HUES48 (cell line): ENCODE data around the gene KATNA1.

Source experiments
- H3K27ac ChIP-seq: one replicate; pipeline ENCODE4 v1.7.0; 2013; ENCODE audit warnings: low read depth, low read length, inconsistent platforms
- H3K27me3 ChIP-seq: 2 replicates; pipeline ENCODE4 v1.6.1; 2013; ENCODE audit warnings: mild to moderate bottlenecking, low read length; ENCODE audit not compliant: control insufficient read depth, insufficient read depth
- H3K36me3 ChIP-seq: 2 replicates; pipeline ENCODE4 v1.6.1; 2013; ENCODE audit warnings: low read length; ENCODE audit not compliant: control insufficient read depth, insufficient read depth
- H3K4me1 ChIP-seq: 2 replicates; pipeline ENCODE4 v1.6.1; 2013; ENCODE audit warnings: mild to moderate bottlenecking, low read length; ENCODE audit not compliant: control insufficient read depth, insufficient read depth
- H3K4me3 ChIP-seq: 2 replicates; pipeline ENCODE4 v1.5.1; 2013; ENCODE audit warnings: mild to moderate bottlenecking, low read depth, low read length
- H3K9ac ChIP-seq: 2 replicates; pipeline ENCODE4 v1.6.1; 2013; ENCODE audit warnings: mild to moderate bottlenecking, low read depth, low read length, moderate library complexity
- H3K9me3 ChIP-seq: 2 replicates; pipeline ENCODE4 v1.6.1; 2013; ENCODE audit warnings: low read length; ENCODE audit not compliant: control insufficient read depth, insufficient read depth

The KATNA1 gene

DNA sequence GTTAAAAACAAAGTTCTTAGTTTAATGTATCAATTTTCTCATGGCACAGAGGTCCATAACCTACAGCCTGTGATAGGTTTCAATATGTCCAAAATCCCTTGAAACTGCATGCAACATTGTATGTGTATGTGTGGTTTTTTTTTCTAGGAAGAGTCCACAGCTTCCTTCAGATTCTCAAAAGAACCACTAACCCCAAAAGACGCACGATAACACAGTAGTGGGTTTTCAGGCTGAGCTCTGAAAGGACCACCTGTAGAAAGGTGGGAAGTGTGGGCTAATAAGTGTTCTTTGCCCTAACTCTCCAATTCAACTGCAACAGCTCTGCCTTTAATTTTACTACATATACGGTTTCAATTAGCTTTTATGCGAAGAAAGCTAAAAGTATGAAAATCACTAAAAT is 11.5 kb upstream of the KATNA1 start:
- H3K27ac ChIP-seq, result no peak overlapping the region
- no peak overlapping the region for H3K9ac ChIP-seq
- no peaks in the 10 kb centered on the region for H3K27me3 ChIP-seq
- H3K36me3 ChIP-seq, result peaks cover 59% of the 10 kb centered on the region
- no peak overlapping the region for H3K4me3 ChIP-seq
- H3K9me3 ChIP-seq, result no peaks in the 10 kb centered on the region
- no peaks in the 10 kb centered on the region for H3K4me1 ChIP-seq

DNA sequence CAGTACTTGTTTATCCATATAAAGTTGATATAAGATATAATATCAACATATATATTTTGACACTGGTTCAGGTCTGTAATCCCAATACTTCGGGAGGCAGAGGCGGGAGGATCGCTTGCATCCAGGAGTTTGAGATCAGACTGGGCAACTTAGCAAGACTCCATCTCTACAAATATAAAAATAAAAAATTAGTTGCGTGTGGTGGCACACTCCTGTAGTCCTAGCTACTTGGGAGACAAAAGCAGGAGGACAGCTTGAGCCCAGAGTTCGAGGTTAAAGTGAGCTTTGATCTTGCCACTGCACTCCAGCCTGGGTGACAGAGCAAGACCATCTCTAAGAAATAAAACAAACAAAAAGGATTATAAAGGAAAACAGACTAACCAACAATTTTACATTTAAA is 8.9 kb upstream of the KATNA1 start:
- Histone ChIP-seq H3K27me3 (no peaks in the 10 kb centered on the region), H3K9ac (no peak overlapping the region), H3K4me3 (no peak overlapping the region), H3K4me1 (no peaks in the 10 kb centered on the region), H3K36me3 (peaks cover 35% of the 10 kb centered on the region), H3K27ac (no peak overlapping the region), H3K9me3 (no peaks in the 10 kb centered on the region)

DNA sequence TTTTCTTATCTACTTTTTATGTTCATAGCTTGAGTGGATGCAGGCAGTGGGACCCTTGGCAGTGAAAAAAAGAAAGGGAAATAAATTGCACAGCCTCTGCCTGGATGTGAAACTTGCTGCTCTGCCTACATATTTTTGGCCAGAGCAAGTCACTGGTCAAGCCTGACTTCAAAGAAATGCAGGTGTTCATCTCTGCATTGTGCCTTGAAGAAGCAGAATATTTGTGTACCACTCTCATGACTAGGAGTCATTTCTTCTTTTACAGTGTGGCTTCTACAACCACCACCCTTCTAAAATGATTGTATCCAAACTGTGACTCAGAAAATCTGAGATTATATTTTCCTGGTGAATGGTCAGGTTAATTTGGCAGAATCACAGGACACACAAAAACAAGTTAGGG is 2.5 kb upstream of the KATNA1 start:
- no peaks in the 10 kb centered on the region for H3K27me3 ChIP-seq
- no peak overlapping the region for H3K27ac ChIP-seq
- H3K4me3 ChIP-seq, result no peak overlapping the region
- peaks cover 6% of the 10 kb centered on the region; the same call in 1 of the 2 replicates for H3K4me1 ChIP-seq
- H3K36me3 ChIP-seq, result no peaks in the 10 kb centered on the region
- H3K9ac ChIP-seq, result no peak overlapping the region
- no peaks in the 10 kb centered on the region for H3K9me3 ChIP-seq

DNA sequence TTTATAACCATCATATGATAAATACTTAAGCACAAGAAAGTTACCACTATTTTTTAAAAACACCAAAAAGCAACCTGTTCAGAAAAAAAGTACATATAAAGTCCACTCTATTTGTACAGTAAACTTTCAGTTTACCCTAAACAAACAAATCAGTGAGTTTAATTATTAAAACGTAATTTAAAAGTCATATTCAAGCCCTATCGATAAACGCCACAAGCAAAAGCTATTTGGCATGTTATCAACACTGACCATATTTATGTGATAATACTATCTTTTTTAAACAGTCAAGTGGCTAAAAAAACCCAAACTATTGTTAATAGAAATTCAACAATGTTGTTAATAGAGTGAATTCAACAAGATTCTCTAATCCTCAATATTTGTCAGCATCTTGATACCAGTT is 1.9 kb downstream of the KATNA1 start:
- Histone ChIP-seq H3K4me1 (peaks cover 6% of the 10 kb centered on the region; the same call in 1 of the 2 replicates), H3K27me3 (no peaks in the 10 kb centered on the region), H3K27ac (no peak overlapping the region), H3K9me3 (no peaks in the 10 kb centered on the region), H3K4me3 (peak overlapping the region; percentile 87), H3K9ac (0 out of 2 replicates have a peak overlapping the region, but pooled peaks have one; percentile 41), H3K36me3 (no peaks in the 10 kb centered on the region)

DNA sequence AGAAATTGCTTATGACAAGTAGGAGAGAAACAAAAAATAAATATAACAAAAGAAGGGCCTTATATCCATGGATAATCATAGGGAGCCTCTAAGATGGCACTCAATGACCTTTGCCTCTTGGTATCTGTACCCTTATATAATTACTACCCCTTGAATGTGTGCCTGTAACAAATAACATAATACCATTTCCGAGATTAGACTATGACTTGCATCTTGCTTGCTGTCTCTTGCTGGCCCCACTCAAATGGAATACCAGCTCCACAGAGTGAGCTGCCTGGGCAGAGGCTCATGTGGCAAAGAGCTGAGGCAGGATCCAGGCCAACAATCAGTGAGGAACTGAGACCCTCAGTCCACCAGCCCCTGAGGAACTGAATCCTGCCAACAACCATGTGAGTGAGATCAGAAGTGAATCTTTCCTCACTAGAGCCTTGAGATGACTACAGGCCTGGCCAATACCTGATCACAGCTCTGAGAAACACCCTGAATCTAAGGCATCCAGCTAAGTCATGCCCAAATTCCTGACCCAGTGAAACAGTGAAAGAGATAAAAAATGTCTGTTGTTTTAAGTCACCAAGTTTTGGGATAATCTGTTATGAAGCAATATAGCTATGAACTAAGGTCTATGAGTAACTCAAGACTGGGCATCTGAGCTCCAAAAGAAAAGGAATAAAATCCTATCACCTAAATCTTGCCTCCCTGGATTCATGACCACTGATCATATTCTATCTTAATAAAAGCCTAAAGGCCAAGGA is 5.5 kb downstream of the KATNA1 start:
- H3K4me3 ChIP-seq, result no peak overlapping the region
- no peaks in the 10 kb centered on the region for H3K9me3 ChIP-seq
- H3K36me3 ChIP-seq, result no peaks in the 10 kb centered on the region
- H3K9ac ChIP-seq, result no peak overlapping the region
- H3K4me1 ChIP-seq, result peaks cover 6% of the 10 kb centered on the region; the same call in 1 of the 2 replicates
- no peaks in the 10 kb centered on the region for H3K27me3 ChIP-seq
- no peak overlapping the region for H3K27ac ChIP-seq

DNA sequence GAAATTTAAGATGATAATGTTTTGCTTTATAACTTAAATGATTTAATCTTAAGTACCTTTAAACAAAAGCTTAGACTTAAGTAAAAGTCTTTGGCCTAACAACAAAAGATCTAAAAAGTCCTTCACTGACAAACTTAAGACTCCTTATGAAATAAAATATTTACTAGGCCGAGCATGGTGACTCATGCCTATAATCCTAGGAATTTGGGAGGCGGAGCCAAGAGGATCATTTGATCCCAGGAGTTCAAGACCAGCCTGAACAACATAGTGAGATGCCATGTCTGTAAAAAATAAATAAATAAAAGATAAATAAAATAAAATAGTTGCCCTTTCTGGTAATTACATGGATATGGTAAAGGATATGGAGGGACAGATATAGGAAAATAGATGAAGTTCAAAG is 12.4 kb downstream of the KATNA1 start:
- H3K27ac ChIP-seq, result no peak overlapping the region
- no peaks in the 10 kb centered on the region for H3K9me3 ChIP-seq
- no peaks in the 10 kb centered on the region for H3K27me3 ChIP-seq
- no peak overlapping the region for H3K9ac ChIP-seq
- H3K4me3 ChIP-seq, result no peak overlapping the region
- H3K4me1 ChIP-seq, result no peaks in the 10 kb centered on the region
- peaks cover 16% of the 10 kb centered on the region for H3K36me3 ChIP-seq

DNA sequence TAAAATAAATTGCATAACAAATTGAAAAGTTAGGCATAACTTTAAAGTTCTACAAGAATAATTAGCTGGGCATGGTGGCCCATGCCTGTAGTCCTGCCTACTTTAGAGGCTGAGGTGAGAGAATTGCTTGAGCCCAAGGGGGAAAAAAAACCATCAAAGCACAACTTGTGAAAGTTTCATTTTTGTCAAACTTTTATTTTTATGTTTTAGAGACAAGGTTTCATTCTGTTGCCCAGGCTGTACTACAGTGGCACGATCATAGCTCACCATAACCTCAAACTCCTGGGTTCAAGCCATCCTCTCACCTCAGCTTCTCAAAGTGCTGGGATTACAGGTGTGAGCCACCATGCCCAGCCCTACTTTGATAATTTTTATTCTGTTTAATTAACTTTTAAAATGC is 14.2 kb downstream of the KATNA1 start:
- no peaks in the 10 kb centered on the region for H3K9me3 ChIP-seq
- peaks cover 24% of the 10 kb centered on the region for H3K36me3 ChIP-seq
- no peak overlapping the region for H3K27ac ChIP-seq
- H3K27me3 ChIP-seq, result no peaks in the 10 kb centered on the region
- no peak overlapping the region for H3K9ac ChIP-seq
- no peak overlapping the region for H3K4me3 ChIP-seq
- no peaks in the 10 kb centered on the region for H3K4me1 ChIP-seq

DNA sequence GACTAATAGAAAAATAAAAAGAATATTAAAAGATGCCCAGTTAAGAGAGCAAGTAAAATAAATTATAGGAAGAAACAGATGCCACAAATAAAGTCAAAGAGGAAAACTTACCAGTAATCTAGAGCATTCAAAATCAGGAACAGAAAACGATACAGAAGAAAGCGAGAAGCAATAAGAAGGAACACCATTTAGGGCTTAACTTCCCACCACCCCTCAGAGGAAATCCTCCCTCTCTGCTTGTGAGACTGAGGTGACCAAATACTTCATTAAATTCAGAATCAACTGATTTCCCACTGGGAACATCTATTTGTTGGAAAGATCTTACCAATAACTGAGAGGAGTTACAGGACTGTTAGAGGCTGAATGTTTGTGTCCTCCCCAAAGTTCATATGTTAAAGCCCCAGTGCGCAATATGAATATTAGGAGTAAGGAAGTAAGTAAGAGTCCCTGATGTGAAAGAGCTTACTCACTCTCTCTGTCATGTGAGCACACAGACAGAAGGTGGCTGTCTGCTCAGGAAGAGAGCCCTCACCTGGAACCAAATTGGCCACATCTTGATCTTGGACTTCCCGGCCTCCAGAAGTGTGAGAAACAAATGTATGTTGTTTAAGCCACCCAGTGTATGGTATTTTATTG is 19.5 kb downstream of the KATNA1 start:
- no peak overlapping the region for H3K27ac ChIP-seq
- no peaks in the 10 kb centered on the region for H3K4me1 ChIP-seq
- H3K9ac ChIP-seq, result no peak overlapping the region
- no peaks in the 10 kb centered on the region for H3K27me3 ChIP-seq
- H3K9me3 ChIP-seq, result no peaks in the 10 kb centered on the region
- H3K36me3 ChIP-seq, result peaks cover 27% of the 10 kb centered on the region
- no peak overlapping the region for H3K4me3 ChIP-seq

DNA sequence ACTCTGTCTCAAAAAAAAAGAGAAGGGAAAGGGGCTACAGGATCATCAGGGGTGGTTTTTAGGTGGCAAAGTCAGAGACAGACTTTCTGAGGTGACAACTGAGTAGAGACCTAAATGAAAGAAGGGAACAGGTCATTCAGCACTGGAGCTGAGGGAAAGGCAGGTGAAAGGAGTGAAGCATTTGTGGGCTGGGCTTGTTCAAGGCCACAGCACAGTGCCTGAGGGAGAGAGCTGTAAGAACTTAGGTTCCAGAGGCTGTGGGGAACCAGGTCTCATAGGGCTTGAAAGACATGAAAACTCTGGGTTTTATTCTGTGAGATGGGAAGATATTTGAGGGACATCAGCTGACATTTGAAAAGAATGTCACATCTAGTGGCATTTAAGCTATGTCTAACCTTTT is 20.8 kb downstream of the KATNA1 start:
- Histone ChIP-seq H3K4me3 (no peak overlapping the region), H3K9me3 (no peaks in the 10 kb centered on the region), H3K27ac (no peak overlapping the region), H3K4me1 (no peaks in the 10 kb centered on the region), H3K27me3 (no peaks in the 10 kb centered on the region), H3K9ac (no peak overlapping the region), H3K36me3 (peaks cover 32% of the 10 kb centered on the region)

DNA sequence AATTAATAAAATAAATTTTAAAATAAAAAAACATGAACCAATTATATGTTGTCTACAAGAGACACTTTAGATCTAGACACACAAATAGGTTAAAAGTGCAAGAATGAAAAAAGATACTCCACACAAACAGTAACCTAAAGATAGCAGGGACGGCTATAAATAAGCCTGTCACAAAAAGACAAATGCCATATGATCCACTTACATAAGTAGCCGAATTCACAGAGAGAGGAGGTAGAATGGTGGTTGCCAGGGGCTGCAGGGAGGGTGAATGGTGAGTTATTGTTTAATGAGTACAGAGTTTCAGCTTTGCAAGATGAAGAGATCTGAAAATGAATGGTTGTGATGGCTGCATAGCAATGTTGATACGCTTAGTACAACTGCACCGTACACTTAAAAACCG is 32.7 kb downstream of the KATNA1 start:
- H3K36me3 ChIP-seq, result peaks cover 9% of the 10 kb centered on the region; the same call in 1 of the 2 replicates
- H3K9me3 ChIP-seq, result no peaks in the 10 kb centered on the region

DNA sequence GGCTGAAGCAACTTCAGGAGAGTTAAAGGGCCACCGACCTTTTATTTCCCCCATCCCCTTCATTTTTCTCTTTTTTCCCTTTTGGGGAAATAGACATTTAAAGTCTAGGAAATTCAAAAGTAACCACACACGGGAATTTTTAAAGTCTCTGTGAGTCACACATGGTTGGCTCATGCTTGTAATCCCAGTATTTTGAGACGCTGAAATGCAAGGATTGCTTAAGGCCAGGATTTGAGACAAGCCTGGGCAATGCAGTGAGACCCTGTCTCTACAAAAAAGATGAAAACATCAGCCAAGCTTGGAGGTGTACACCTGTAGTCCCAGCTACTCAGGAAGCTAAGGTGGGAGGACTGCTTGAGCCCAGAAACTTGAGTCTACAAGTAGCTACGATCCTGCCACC is 34.2 kb downstream of the KATNA1 start:
- no peak overlapping the region for H3K9ac ChIP-seq
- no peak overlapping the region for H3K27ac ChIP-seq
- H3K9me3 ChIP-seq, result no peaks in the 10 kb centered on the region
- no peak overlapping the region for H3K4me3 ChIP-seq
- 0 out of 2 replicates have a peak, but pooled peaks cover 6% of the 10 kb centered on the region for H3K36me3 ChIP-seq
- no peaks in the 10 kb centered on the region for H3K4me1 ChIP-seq
- H3K27me3 ChIP-seq, result no peaks in the 10 kb centered on the region

More for the DNA sequence above, 32.7 kb downstream of the KATNA1 start:
- H3K4me3 ChIP-seq, result no peak overlapping the region
- H3K4me1 ChIP-seq, result no peaks in the 10 kb centered on the region
- H3K9ac ChIP-seq, result no peak overlapping the region
- no peak overlapping the region for H3K27ac ChIP-seq
- no peaks in the 10 kb centered on the region for H3K27me3 ChIP-seq
